Gastrocnemius medialis (tissue), 4 donors: Measurements from ENCODE around the gene MPRIP.

Source experiments
- CTCF ChIP-seq, 5 experiments: fragments of 450-650 bp in 3 of 5; fragments of 200-600 bp in 2 of 5; sonication (generic) in 2 of 5; IDR thresholded peaks in 4 of 5; conservative IDR thresholded peaks in 1 of 5; 1 replicate in 4 of 5; 2 replicates in 1 of 5; pipeline ENCODE4 v1.5.1; 2016 to 2019; ENCODE audit warnings: antibody characterized with exemption in 5 of 5, mild to moderate bottlenecking in 3 of 5, moderate library complexity in 3 of 5
- POLR2A ChIP-seq, 2 donors: fragments of 450-650 bp; IDR thresholded peaks; one replicate each; pipeline ENCODE4 v1.6.1; 2017; ENCODE audit warnings: antibody characterized with exemption in 2 of 2, mild to moderate bottlenecking in 2 of 2, moderate library complexity in 2 of 2

DNA sequence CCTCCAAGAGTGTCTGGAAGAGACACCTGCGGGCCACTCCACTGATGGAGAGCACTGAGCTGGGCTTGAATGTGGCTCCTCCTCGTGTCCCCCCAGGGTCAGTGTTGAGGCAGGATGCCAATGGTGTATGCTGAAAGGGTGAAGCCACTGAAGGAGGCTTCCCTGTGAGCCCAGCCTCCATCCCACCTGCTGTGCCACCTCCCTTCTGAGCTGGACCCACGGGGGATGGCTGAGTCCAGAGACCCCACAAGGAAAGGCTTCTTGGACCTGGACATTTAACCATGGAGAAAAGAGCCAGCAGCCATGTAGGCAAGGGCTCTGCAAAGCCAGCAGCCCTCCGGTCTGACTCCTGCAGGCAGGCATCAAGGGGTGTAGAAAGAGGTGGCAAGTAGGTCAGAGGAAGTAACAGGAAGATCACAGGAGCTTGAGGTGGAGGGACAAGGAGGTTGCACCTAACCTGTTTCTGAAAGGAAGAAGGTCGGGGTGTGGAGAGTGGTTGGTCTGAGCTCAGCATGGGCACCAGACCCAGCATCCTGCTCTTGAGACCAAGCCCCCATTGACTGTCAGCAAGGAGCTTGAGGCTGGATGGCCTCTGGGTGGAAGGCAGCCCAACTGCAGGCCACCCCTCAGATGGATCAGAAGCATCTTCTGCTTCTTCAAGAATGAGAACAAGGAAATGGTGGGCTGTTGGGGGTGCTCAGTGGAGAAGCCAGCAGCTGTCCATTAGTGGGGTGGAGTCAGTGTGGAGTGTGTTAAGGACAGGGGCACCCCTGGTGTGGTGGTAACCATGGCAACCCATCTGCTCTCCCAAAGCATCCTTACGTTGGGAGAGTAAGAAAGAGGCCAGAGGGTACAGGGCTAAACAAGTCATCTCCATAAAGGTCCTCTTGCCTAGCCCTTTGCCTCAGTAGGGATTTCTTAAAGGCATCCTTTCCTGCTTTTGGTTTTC is 83.2 kb downstream of the MPRIP start:
- TF ChIP-seq POLR2A (IDR thresholded peaks at IDR 0.05), result no peak
- no peak for TF ChIP-seq CTCF (IDR thresholded peaks at IDR 0.05 in 4 of 5, conservative IDR thresholded peaks at IDR 0.05 in 1 of 5)
